ENCODE measurements around the gene IFNL3. TPM values are rescaled to one million over a fixed set of nuclear protein-coding genes. Genes with fewer than 3 reads are reported as not detected.
"Not testable (repeated sequence)": the region's sequence is repeated elsewhere in the genome, so short reads cannot be mapped to it uniquely, and the experiment has no call there.

IFNL3 gene
- total RNA-seq, 3 donors from 2014 or later (not counting 1 experiment from before 2014, with no cell fraction given): not detected

GRCh38 chr19:39230096-39230764, 14.6 kb downstream of the IFNL3 start:
- Mint-ChIP-seq H3K4me1 (no peaks in the 10 kb centered on the region), H3K27ac (no peak overlapping the region), H3K36me3 (no peaks in the 10 kb centered on the region), H3K27me3 (ENCODE audit: low read depth in 2 of 2) (peaks cover 0 to 2% of the 10 kb centered on the region in 2 donors), H3K4me3 (no peak overlapping the region), H3K9me3 (no peaks in the 10 kb centered on the region)
- Histone ChIP-seq H3K4me1 (ENCODE audit: control insufficient read depth, insufficient read depth, low read length) (no peaks in the 10 kb centered on the region), H3K27ac (ENCODE audit: low read length) (no peak overlapping the region), H3K36me3 (ENCODE audit: control insufficient read depth, insufficient read depth, low read length) (no peaks in the 10 kb centered on the region), H3K27me3 (ENCODE audit: control insufficient read depth, insufficient read depth, low read length) (no peaks in the 10 kb centered on the region), H3K4me3 (ENCODE audit: low read length) (no peak overlapping the region), H3K9me3 (ENCODE audit: control insufficient read depth, insufficient read depth, low read length) (no peaks in the 10 kb centered on the region)
- TF ChIP-seq, protein P1, sequence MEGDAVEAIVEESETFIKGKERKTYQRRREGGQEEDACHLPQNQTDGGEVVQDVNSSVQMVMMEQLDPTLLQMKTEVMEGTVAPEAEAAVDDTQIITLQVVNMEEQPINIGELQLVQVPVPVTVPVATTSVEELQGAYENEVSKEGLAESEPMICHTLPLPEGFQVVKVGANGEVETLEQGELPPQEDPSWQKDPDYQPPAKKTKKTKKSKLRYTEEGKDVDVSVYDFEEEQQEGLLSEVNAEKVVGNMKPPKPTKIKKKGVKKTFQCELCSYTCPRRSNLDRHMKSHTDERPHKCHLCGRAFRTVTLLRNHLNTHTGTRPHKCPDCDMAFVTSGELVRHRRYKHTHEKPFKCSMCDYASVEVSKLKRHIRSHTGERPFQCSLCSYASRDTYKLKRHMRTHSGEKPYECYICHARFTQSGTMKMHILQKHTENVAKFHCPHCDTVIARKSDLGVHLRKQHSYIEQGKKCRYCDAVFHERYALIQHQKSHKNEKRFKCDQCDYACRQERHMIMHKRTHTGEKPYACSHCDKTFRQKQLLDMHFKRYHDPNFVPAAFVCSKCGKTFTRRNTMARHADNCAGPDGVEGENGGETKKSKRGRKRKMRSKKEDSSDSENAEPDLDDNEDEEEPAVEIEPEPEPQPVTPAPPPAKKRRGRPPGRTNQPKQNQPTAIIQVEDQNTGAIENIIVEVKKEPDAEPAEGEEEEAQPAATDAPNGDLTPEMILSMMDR (IDR thresholded peaks at IDR 0.05): no peak
- intact Hi-C loops (cut with micrococcal nuclease): no loop called here
- ATAC-seq (no peak), DNase-seq (no peak)
- 72% methylated on average over 1 of the region's 2 CpGs for WGBS (ENCODE audit: insufficient coverage)

DNA sequence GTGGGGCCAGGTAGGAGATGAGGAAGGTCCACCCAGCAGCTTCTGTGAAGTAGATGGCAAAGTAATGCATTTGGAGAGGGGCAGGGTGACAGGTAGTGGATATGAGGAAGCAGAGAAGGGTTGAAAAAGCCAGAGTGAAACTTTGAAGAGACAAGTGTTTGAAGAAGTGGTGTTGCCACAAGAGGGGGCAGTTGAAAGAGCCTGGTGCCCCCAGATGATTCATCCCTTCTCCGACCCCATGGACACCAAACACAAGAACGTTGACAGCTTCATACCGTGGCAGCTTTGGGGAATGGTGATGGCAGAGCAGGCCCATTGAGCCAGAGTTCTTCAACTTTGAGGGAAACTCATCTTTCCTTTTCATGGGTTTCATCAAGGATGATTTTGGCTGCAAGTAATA, 19.9 kb downstream of the IFNL3 start:
- H3K9me3 Mint-ChIP-seq: no peaks in the 10 kb centered on the region
- intact Hi-C loops (cut with micrococcal nuclease): no loop called here
- H3K27me3 ChIP-seq (ENCODE audit: control insufficient read depth, insufficient read depth, low read length): peaks cover 6% of the 10 kb centered on the region
- H3K36me3 Mint-ChIP-seq: no peaks in the 10 kb centered on the region
- no peaks in the 10 kb centered on the region for H3K4me1 ChIP-seq (ENCODE audit: control insufficient read depth, insufficient read depth, low read length)
- no peak overlapping the region for H3K27ac ChIP-seq (ENCODE audit: low read length)
- TF ChIP-seq, protein P1 (IDR thresholded peaks at IDR 0.05): no peak
- DNase-seq: peak in 1 of 2 donors; percentile 23
- no peak overlapping the region for H3K4me3 ChIP-seq (ENCODE audit: low read length)
- H3K27ac Mint-ChIP-seq: no peak overlapping the region
- 28% methylated on average over 3 of the region's 3 CpGs for WGBS (ENCODE audit: insufficient coverage)
- H3K4me1 Mint-ChIP-seq: peaks cover 0 to 11% of the 10 kb centered on the region in 2 donors
- ATAC-seq: no peak
- H3K36me3 ChIP-seq (ENCODE audit: control insufficient read depth, insufficient read depth, low read length): no peaks in the 10 kb centered on the region
- H3K4me3 Mint-ChIP-seq: no peak overlapping the region
- H3K27me3 Mint-ChIP-seq (ENCODE audit: low read depth in 2 of 2): peaks cover 0 to 23% of the 10 kb centered on the region in 2 donors
- no peaks in the 10 kb centered on the region for H3K9me3 ChIP-seq (ENCODE audit: control insufficient read depth, insufficient read depth, low read length)

- Mint-ChIP-seq H3K27ac (no peak overlapping the region), H3K27me3 (ENCODE audit: low read depth in 2 of 2) (peaks cover 0 to 26% of the 10 kb centered on the region in 2 donors), H3K9me3 (no peaks in the 10 kb centered on the region), H3K4me1 (peaks cover 0 to 11% of the 10 kb centered on the region in 2 donors), H3K4me3 (no peak overlapping the region), H3K36me3 (no peaks in the 10 kb centered on the region)
- intact Hi-C loops (cut with micrococcal nuclease): no loop called here
- no peaks in the 10 kb centered on the region for H3K36me3 ChIP-seq (ENCODE audit: control insufficient read depth, insufficient read depth, low read length)
- no peaks in the 10 kb centered on the region for H3K4me1 ChIP-seq (ENCODE audit: control insufficient read depth, insufficient read depth, low read length)
- H3K27me3 ChIP-seq (ENCODE audit: control insufficient read depth, insufficient read depth, low read length): peaks cover 6% of the 10 kb centered on the region
- TF ChIP-seq, protein P1 (IDR thresholded peaks at IDR 0.05): no peak
- peak in 1 of 2 donors; percentile 32 for DNase-seq
- H3K27ac ChIP-seq (ENCODE audit: low read length): no peak overlapping the region
- WGBS (ENCODE audit: insufficient coverage): 10% methylated on average over 2 of the region's 4 CpGs
- peak in 2 of 3 donors; percentile 50 to 52 for ATAC-seq
- no peak overlapping the region for H3K4me3 ChIP-seq (ENCODE audit: low read length)
- H3K9me3 ChIP-seq (ENCODE audit: control insufficient read depth, insufficient read depth, low read length): no peaks in the 10 kb centered on the region
Measured at GRCh38 chr19:39223703-39224279, 21.0 kb downstream of the IFNL3 start.

- H3K4me1 Mint-ChIP-seq; H3K9me3 ChIP-seq (ENCODE audit: control insufficient read depth, insufficient read depth, low read length); H3K27ac ChIP-seq (ENCODE audit: low read length); H3K27ac Mint-ChIP-seq; H3K4me3 Mint-ChIP-seq; H3K36me3 Mint-ChIP-seq; H3K27me3 ChIP-seq (ENCODE audit: control insufficient read depth, insufficient read depth, low read length); H3K9me3 Mint-ChIP-seq; H3K4me1 ChIP-seq (ENCODE audit: control insufficient read depth, insufficient read depth, low read length); intact Hi-C loops (cut with micrococcal nuclease); H3K4me3 ChIP-seq (ENCODE audit: low read length); H3K36me3 ChIP-seq (ENCODE audit: control insufficient read depth, insufficient read depth, low read length); ATAC-seq: not testable (repeated sequence)
- peaks cover 8 to 24% of the 10 kb centered on the region in 2 donors for H3K27me3 Mint-ChIP-seq (ENCODE audit: low read depth in 2 of 2)
- WGBS (ENCODE audit: insufficient coverage): 60% methylated on average over 10 of the region's 10 CpGs
- peak in 1 of 2 donors; percentile 23 for DNase-seq
Measured at GRCh38 chr19:39219108-39219507, 25.7 kb downstream of the IFNL3 start.

Measured in natural killer cell (primary cell).